ENCODE measurements around the gene MRPS22. TPM values are rescaled to one million over a fixed set of nuclear protein-coding genes. Genes with fewer than 3 reads are reported as not detected.
"Not testable (repeated sequence)": the region's sequence is repeated elsewhere in the genome, so short reads cannot be mapped to it uniquely, and the experiment has no call there.

The MRPS22 gene
- total RNA-seq, 1 experiment from 2014 or later: 95.1 TPM

GRCh38 chr3:139329364-139329850 is 14.4 kb upstream of the MRPS22 start (continued):
- peak; percentile 100 for TF ChIP-seq RAD21 (IDR thresholded peaks at IDR 0.05; ENCODE audit: low read depth)
- TF ChIP-seq SP1 (IDR thresholded peaks at IDR 0.05; ENCODE audit: low read depth): no peak
- TF ChIP-seq YY1 (IDR thresholded peaks at IDR 0.05; ENCODE audit: extremely low read depth, insufficient replicate concordance, low read depth, low read length): peak; percentile 72

GRCh38 chr3:139332092-139332491 is 11.7 kb upstream of the MRPS22 start:
- ChIA-PET RAD21 (ENCODE audit: low non-redundant PET in 1 of 2, low total read pairs in 2 of 2, uncharacterized antibody in 2 of 2, unreplicated experiment in 2 of 2) (no interaction called here), CTCF (interaction anchor here (4.4 to 6.0 kb wide), 2 partner anchors 220 to 396 kb away, joined by 26 to 116 read pairs; no protein-coding TSS in a partner anchor), POLR2A (no interaction called here)
- no peak overlapping the region for H3K4me2 ChIP-seq (ENCODE audit: low read length)
- H3K9ac ChIP-seq (ENCODE audit: low read length): no peak overlapping the region
- no peak for TF ChIP-seq MAX (IDR thresholded peaks at IDR 0.05)
- TF ChIP-seq ATF3 (IDR thresholded peaks at IDR 0.05): no peak
- no peak for TF ChIP-seq SIN3A (IDR thresholded peaks at IDR 0.05; ENCODE audit: low read depth)
- no peak for TF ChIP-seq POLR2AphosphoS5 (IDR thresholded peaks at IDR 0.05; ENCODE audit: low read depth, low read length)
- no peak for TF ChIP-seq ZBTB33 (IDR thresholded peaks at IDR 0.05; ENCODE audit: extremely low read depth, insufficient replicate concordance, low read length)
- TF ChIP-seq CTCF (IDR thresholded peaks at IDR 0.05 in 2 of 3, conservative IDR thresholded peaks at IDR 0.05 in 1 of 3; ENCODE audit: borderline replicate concordance in 1 of 3, insufficient read depth in 1 of 3, low read depth in 2 of 3, low read length in 2 of 3): no peak
- TF ChIP-seq TCF7L2 (IDR thresholded peaks at IDR 0.05; ENCODE audit: borderline replicate concordance, extremely low read depth, insufficient read depth, insufficient read length): no peak
- no peak for TF ChIP-seq POLR2A (IDR thresholded peaks at IDR 0.05; ENCODE audit: borderline replicate concordance, extremely low read depth, insufficient read depth, insufficient read length)
- no peak overlapping the region for H3K27ac ChIP-seq (ENCODE audit: low read depth, low read length)
- intact Hi-C loops (cut with micrococcal nuclease): no loop called here
- H2AFZ ChIP-seq (ENCODE audit: low read depth, low read length, poor library complexity, severe bottlenecking): no peak overlapping the region
- H3K9me3 ChIP-seq (ENCODE audit: control insufficient read depth in 1 of 2, insufficient read depth in 1 of 2, low read depth in 1 of 2, low read length in 2 of 2): no peaks in the 10 kb centered on the region
- H4K20me1 ChIP-seq (ENCODE audit: insufficient read depth): no peaks in the 10 kb centered on the region
- H3K4me1 ChIP-seq (ENCODE audit: control insufficient read depth in 1 of 2, insufficient read depth in 2 of 2, low read length in 2 of 2): peaks cover 21 to 28% of the 10 kb centered on the region in 2 experiments
- no peaks in the 10 kb centered on the region for H3K36me3 ChIP-seq (ENCODE audit: control insufficient read depth in 1 of 2, insufficient read depth in 2 of 2, low read length in 2 of 2)
- ATAC-seq (no peak), DNase-seq (ENCODE audit: low read depth, low spot score) (no peak)
- H3K79me2 ChIP-seq (ENCODE audit: insufficient read depth, low read length): no peaks in the 10 kb centered on the region
- no peak overlapping the region for H3K4me3 ChIP-seq (replicated peaks in 1 of 2; ENCODE audit: low read depth in 1 of 2, low read length in 2 of 2)
- no peaks in the 10 kb centered on the region for H3K9me2 ChIP-seq (ENCODE audit: insufficient read depth)
- no TSS peak for BruUV-seq (replicated peaks)
- H3K27me3 ChIP-seq (ENCODE audit: insufficient read depth, low read length): no peaks in the 10 kb centered on the region

- H3K27me3 ChIP-seq (ENCODE audit: insufficient read depth, low read length); ATAC-seq; H2AFZ ChIP-seq (ENCODE audit: low read depth, low read length, poor library complexity, severe bottlenecking); DNase-seq (ENCODE audit: low read depth, low spot score); H3K9me3 ChIP-seq (ENCODE audit: control insufficient read depth in 1 of 2, insufficient read depth in 1 of 2, low read depth in 1 of 2, low read length in 2 of 2); H3K79me2 ChIP-seq (ENCODE audit: insufficient read depth, low read length); H3K9me2 ChIP-seq (ENCODE audit: insufficient read depth); H3K9ac ChIP-seq (ENCODE audit: low read length); POLR2A ChIA-PET; CTCF ChIA-PET; H3K36me3 ChIP-seq (ENCODE audit: control insufficient read depth in 1 of 2, insufficient read depth in 2 of 2, low read length in 2 of 2); H4K20me1 ChIP-seq (ENCODE audit: insufficient read depth); BruUV-seq (replicated peaks); H3K4me3 ChIP-seq (replicated peaks in 1 of 2; ENCODE audit: low read depth in 1 of 2, low read length in 2 of 2); RAD21 ChIA-PET (ENCODE audit: low non-redundant PET in 1 of 2, low total read pairs in 2 of 2, uncharacterized antibody in 2 of 2, unreplicated experiment in 2 of 2); H3K27ac ChIP-seq (ENCODE audit: low read depth, low read length); intact Hi-C loops (cut with micrococcal nuclease); H3K4me2 ChIP-seq (ENCODE audit: low read length): not testable (repeated sequence)
- H3K4me1 ChIP-seq (ENCODE audit: control insufficient read depth in 1 of 2, insufficient read depth in 2 of 2, low read length in 2 of 2): peaks cover 13 to 19% of the 10 kb centered on the region in 2 experiments
Measured at GRCh38 chr3:139334675-139335074, 9.1 kb upstream of the MRPS22 start.

Measured in HCT116 (cell line).